CD4-positive, alpha-beta T cell (primary cell): Measurements from ENCODE around the gene KDM2B. TPM values are rescaled to one million over a fixed set of nuclear protein-coding genes. Genes with fewer than 3 reads are reported as not detected.
"Not testable (repeated sequence)": the region's sequence is repeated elsewhere in the genome, so short reads cannot be mapped to it uniquely, and the experiment has no call there.

ENCODE experiments used
- ATAC-seq: fragments of 200-7000 bp; cut with Tn5 transposase; one replicate; pipeline ENCODE4 v1.10.0; 2022; ENCODE audit warnings: mild to moderate bottlenecking; ENCODE audit not compliant: poor library complexity
- CTCF ChIA-PET: fragments of 350-600 bp; sonication (Branson Sonifier 250); formaldehyde crosslinking; loops from one replicate; lab custom pipeline; 2021; ENCODE audit warnings: antibody characterized with exemption, inconsistent platforms; lab: Charles Lee
- POLR2A ChIA-PET: fragments of 350-600 bp; sonication (Branson Sonifier 250); formaldehyde crosslinking; loops from one replicate; lab custom pipeline; 2021; ENCODE audit warnings: antibody characterized with exemption, inconsistent platforms; lab: Charles Lee
- DNase-seq, 14 experiments: peaks; one replicate each; pipeline ENCODE4 v3.0.0-alpha.2; 2013 to 2020; ENCODE audit warnings: mixed read lengths in 2 of 14
- H3K27ac ChIP-seq, 2 donors: one replicate each; pipeline versions ENCODE4 v1.5.1 to v1.7.0; 2013; ENCODE audit warnings: low read length in 2 of 2, low read depth in 1 of 2, mild to moderate bottlenecking in 1 of 2
- H3K27me3 ChIP-seq, 2 experiments: 1 replicate in 1 of 2; 2 replicates in 1 of 2; pipeline versions ENCODE4 v1.6.1 to v1.7.0; 2013; ENCODE audit warnings: low read length in 2 of 2, control low read depth in 1 of 2, mild to moderate bottlenecking in 1 of 2, moderate library complexity in 1 of 2; ENCODE audit not compliant: insufficient read depth in 2 of 2, control insufficient read depth in 1 of 2
- H3K36me3 ChIP-seq: one replicate; pipeline ENCODE4 v1.6.1; 2013; ENCODE audit warnings: low read length, control low read depth; ENCODE audit not compliant: insufficient read depth
- H3K4me1 ChIP-seq: one replicate; pipeline ENCODE4 v1.6.1; 2013; ENCODE audit warnings: low read length, control low read depth; ENCODE audit not compliant: insufficient read depth
- H3K4me3 ChIP-seq: one replicate; pipeline ENCODE4 v1.5.1; 2013; ENCODE audit warnings: mild to moderate bottlenecking, low read length, moderate library complexity
- H3K9me3 ChIP-seq, 2 experiments: 1 replicate in 1 of 2; 2 replicates in 1 of 2; pipeline versions ENCODE4 v1.6.1 to v1.7.0; 2013; ENCODE audit warnings: low read length in 2 of 2, mild to moderate bottlenecking in 2 of 2, control low read depth in 1 of 2, moderate library complexity in 1 of 2; ENCODE audit not compliant: control insufficient read depth in 1 of 2, insufficient read depth in 1 of 2
- H3K27ac Mint-ChIP-seq: one replicate; pipeline ENCODE4 v1.8.0; 2020; ENCODE audit warnings: mixed read lengths
- H3K27me3 Mint-ChIP-seq: one replicate; pipeline ENCODE4 v1.8.0; 2021; ENCODE audit warnings: mixed read lengths
- H3K36me3 Mint-ChIP-seq: one replicate; pipeline ENCODE4 v1.8.0; 2021; ENCODE audit warnings: low read depth, mixed read lengths
- H3K4me1 Mint-ChIP-seq: one replicate; pipeline ENCODE4 v1.8.0; 2021; ENCODE audit warnings: low read depth, mixed read lengths
- H3K4me3 Mint-ChIP-seq: one replicate; pipeline ENCODE4 v1.8.0; 2020; ENCODE audit warnings: mild to moderate bottlenecking, mixed read lengths
- H3K9me3 Mint-ChIP-seq: one replicate; pipeline ENCODE4 v1.8.0; 2020; ENCODE audit warnings: mixed read lengths
- intact Hi-C, 2 experiments: fragments of 100-400 bp; cut with DNase I in 1 of 2; cut with micrococcal nuclease in 1 of 2; formaldehyde crosslinking; loops; one replicate each; pipeline versions ENCODE4 v1.15.1 to v1.9.0; 2023 to 2025; cut with DNase I, micrococcal nuclease
- total RNA-seq, 174 experiments: library from RNA in 2 of 174; stranded (reverse) in 2 of 174; gene quantifications; one replicate each; pipeline ENCODE4 v1.2.3 and lab custom pipeline; 2021 to 2026
- TF ChIP-seq, protein P1 (sequence below): fragments of 200-600 bp; IDR thresholded peaks from one replicate; pipeline ENCODE4 v1.8.0; 2022; ENCODE audit warnings: antibody characterized with exemption, mild to moderate bottlenecking

Gene KDM2B
- total RNA-seq, 2 experiments from 2014 or later, result 60.4 to 62.6 TPM

DNA sequence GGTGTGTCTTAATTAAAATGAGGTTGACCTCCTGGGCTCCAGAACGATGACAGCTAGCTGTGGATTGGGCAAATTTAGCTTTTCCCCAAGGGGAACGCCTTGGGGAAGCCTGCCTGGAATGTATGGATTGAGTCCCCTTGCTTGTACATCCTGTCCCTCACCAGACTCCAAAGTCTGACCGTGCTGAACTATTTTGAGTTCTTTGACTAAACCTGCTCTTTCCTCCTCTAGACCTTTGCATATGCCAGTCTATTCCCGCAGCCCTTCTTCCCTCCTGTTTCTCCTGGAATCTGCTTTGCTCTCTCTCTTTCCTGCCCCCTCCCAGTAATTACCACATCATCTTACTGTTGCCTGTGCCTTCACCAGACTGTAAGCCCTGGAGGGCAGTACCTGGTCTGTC, 11.5 kb upstream of the KDM2B start:
- POLR2A ChIA-PET, result interaction anchor here (1.1 to 4.7 kb wide), 2 partner anchors 34 to 64 kb away, joined by 3 to 79 read pairs; partner anchors contain the start of gene ORAI1
- no peaks in the 10 kb centered on the region for H3K9me3 Mint-ChIP-seq

DNA sequence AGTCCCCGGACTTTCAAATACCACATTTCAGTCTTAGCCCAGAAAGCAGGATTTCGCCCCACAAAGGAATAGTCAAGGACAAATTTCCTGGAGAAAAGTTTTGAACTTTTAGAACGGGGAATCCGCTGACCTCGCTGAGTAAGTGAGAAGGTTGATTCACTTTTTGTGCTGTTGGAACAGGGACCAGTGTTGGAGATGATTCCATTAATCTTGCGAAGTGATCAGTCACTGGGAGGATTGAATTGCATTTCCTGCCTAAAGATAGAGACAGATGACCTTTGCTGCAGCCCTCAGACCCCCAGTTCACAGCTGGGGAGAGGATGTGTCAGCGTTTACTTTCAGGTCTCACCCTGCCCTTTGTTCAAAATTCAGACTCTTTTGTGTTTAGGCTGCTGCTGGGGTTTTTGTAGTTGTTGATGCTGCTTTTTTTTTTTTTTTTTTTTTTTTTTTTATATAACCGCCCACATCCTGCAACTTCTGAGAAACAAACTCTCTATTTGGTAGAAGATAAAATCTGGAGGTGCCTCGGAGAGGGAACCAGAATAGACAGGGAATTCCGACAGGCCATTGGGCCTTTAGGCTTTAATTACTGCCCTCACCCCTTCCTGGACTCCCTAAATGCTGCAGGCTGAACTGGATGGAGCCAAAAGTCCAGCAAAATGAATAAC, 9.8 kb upstream of the KDM2B start:
- Mint-ChIP-seq H3K4me3 (peak overlapping the region; percentile 92), H3K27me3 (no peaks in the 10 kb centered on the region), H3K4me1 (peaks cover 40% of the 10 kb centered on the region), H3K9me3 (no peaks in the 10 kb centered on the region), H3K27ac (peak overlapping the region; percentile 99), H3K36me3 (peaks cover 12% of the 10 kb centered on the region)
- TF ChIP-seq, protein P1, sequence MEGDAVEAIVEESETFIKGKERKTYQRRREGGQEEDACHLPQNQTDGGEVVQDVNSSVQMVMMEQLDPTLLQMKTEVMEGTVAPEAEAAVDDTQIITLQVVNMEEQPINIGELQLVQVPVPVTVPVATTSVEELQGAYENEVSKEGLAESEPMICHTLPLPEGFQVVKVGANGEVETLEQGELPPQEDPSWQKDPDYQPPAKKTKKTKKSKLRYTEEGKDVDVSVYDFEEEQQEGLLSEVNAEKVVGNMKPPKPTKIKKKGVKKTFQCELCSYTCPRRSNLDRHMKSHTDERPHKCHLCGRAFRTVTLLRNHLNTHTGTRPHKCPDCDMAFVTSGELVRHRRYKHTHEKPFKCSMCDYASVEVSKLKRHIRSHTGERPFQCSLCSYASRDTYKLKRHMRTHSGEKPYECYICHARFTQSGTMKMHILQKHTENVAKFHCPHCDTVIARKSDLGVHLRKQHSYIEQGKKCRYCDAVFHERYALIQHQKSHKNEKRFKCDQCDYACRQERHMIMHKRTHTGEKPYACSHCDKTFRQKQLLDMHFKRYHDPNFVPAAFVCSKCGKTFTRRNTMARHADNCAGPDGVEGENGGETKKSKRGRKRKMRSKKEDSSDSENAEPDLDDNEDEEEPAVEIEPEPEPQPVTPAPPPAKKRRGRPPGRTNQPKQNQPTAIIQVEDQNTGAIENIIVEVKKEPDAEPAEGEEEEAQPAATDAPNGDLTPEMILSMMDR, result no peak
- Histone ChIP-seq H3K4me3 (peak overlapping the region; percentile 52), H3K27ac (peak overlapping the region; percentile 86 to 94), H3K9me3 (no peaks in the 10 kb centered on the region), H3K36me3 (no peaks in the 10 kb centered on the region), H3K27me3 (no peaks in the 10 kb centered on the region), H3K4me1 (peaks cover 45% of the 10 kb centered on the region)
- peak; percentile 50 to 91 (median 61) for DNase-seq
- peak; percentile 70 for ATAC-seq
- intact Hi-C loops, result loop anchor here (1.0 to 5.0 kb wide), 5 partner anchors 9 to 54 kb away; partner anchors contain the start of genes ORAI1 (in 2 of the 2) and KDM2B (in 1 of the 2)
- ChIA-PET CTCF (interaction anchor here (0.7 to 2.2 kb wide), 7 partner anchors 9 to 205 kb away, joined by 3 to 9 read pairs (median 5); no protein-coding TSS in a partner anchor), POLR2A (interaction anchor here (0.6 to 4.7 kb wide), 17 partner anchors 12 to 211 kb away, joined by 3 to 147 read pairs (median 4); partner anchors contain the start of genes KDM2B, ORAI1, RNF34 and SETD1B)

More for the DNA sequence above, 11.5 kb upstream of the KDM2B start:
- TF ChIP-seq, protein P1, result no peak
- H3K36me3 ChIP-seq, result no peaks in the 10 kb centered on the region
- H3K27me3 ChIP-seq, result no peaks in the 10 kb centered on the region
- peak overlapping the region; percentile 65 for H3K4me3 Mint-ChIP-seq
- no peak overlapping the region for H3K27ac ChIP-seq
- H3K27me3 Mint-ChIP-seq, result no peaks in the 10 kb centered on the region
- H3K4me3 ChIP-seq, result no peak overlapping the region
- H3K36me3 Mint-ChIP-seq, result peaks cover 12% of the 10 kb centered on the region
- no peaks in the 10 kb centered on the region for H3K9me3 ChIP-seq
- intact Hi-C loops, result loop anchor here in 1 of 2 experiments (2.0 to 5.0 kb wide), 2 partner anchors 14 to 40 kb away; no protein-coding TSS in a partner anchor
- peaks cover 39% of the 10 kb centered on the region for H3K4me1 Mint-ChIP-seq
- H3K27ac Mint-ChIP-seq, result peak overlapping the region; percentile 99
- peaks cover 42% of the 10 kb centered on the region for H3K4me1 ChIP-seq
- DNase-seq (no peak), ATAC-seq (no peak)
- CTCF ChIA-PET, result interaction anchor here (1.2 to 2.2 kb wide), 2 partner anchors 33 to 76 kb away, joined by 3 to 5 read pairs; no protein-coding TSS in a partner anchor

DNA sequence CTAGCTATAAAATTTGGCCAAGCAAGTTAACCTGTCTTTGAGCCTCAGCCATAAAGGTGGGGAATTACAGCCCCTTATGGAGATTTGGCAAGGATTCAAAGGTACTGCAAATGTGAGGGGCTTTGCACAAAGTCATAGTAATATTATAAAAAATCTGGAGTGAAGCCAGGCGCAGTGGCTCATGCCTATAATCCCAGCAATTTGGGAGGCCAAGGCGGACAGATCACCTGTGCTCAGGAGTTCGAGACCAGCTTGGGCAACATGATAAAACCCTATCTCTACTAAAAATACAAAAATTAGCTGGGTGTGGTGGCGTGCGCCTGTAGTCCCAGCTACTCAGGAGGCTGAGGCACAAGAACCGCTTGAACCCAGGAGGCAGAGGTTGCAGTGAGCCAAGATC, 4.1 kb upstream of the KDM2B start:
- intact Hi-C loops, result loop anchor here in 1 of 2 experiments (5.0 kb wide), 1 partner anchor 87 kb away; no protein-coding TSS in a partner anchor
- H3K4me1 Mint-ChIP-seq, result peaks cover 45% of the 10 kb centered on the region
- H3K27ac ChIP-seq, CTCF ChIA-PET, H3K9me3 ChIP-seq, H3K4me3 Mint-ChIP-seq, H3K4me3 ChIP-seq, H3K27me3 ChIP-seq, DNase-seq, H3K36me3 ChIP-seq, H3K36me3 Mint-ChIP-seq, H3K27me3 Mint-ChIP-seq, ATAC-seq, H3K9me3 Mint-ChIP-seq, POLR2A ChIA-PET: not testable (repeated sequence)
- H3K4me1 ChIP-seq, result peaks cover 49% of the 10 kb centered on the region
- H3K27ac Mint-ChIP-seq, result peak overlapping the region; percentile 53

DNA sequence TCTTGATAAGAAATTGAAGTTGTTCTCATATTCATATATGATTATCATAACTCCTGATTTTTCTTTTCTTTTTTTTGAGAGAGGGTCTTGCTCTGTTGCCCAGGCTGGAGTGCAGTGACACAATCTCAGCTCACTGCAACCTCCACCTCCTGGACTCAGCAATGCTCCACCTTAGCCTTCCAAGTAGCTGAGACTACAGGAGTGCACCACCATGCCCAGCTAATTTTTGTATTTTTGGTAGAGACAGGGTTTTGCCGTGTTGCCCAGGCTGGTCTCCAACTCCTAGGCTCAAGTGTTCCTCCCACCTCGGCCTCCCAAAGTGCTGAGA, 2.5 kb upstream of the KDM2B start:
- Mint-ChIP-seq H3K4me3 (peak overlapping the region; percentile 9), H3K4me1 (peaks cover 41% of the 10 kb centered on the region), H3K27ac (peak overlapping the region; percentile 98)
- H3K27me3 ChIP-seq, H3K36me3 Mint-ChIP-seq, DNase-seq, H3K4me3 ChIP-seq, H3K9me3 ChIP-seq, H3K9me3 Mint-ChIP-seq, H3K27me3 Mint-ChIP-seq, H3K36me3 ChIP-seq, ATAC-seq: not testable (repeated sequence)
- H3K4me1 ChIP-seq, result peaks cover 41% of the 10 kb centered on the region
- intact Hi-C loops, result loop anchor here in 1 of 2 experiments (5.0 kb wide), 1 partner anchor 89 kb away; no protein-coding TSS in a partner anchor
- ChIA-PET CTCF (interaction anchor here (0.6 to 2.7 kb wide), 2 partner anchors 30 to 210 kb away, joined by 3 to 12 read pairs; partner anchors contain the start of gene RHOF), POLR2A (interaction anchor here (1.0 to 1.5 kb wide), 3 partner anchors 44 to 1382 kb away, joined by 3 to 6 read pairs (median 4); partner anchors contain the start of gene RPLP0)
- peak overlapping the region in 1 of 2 donors; percentile 79 for H3K27ac ChIP-seq
